Adrenal gland (tissue), 12 donors: Measurements from ENCODE around the gene CYB561D2. TPM values are rescaled to one million over a fixed set of nuclear protein-coding genes. Genes with fewer than 3 reads are reported as not detected.

ENCODE experiments used
- DNase-seq, 7 donors: peaks; one replicate each; pipeline ENCODE4 v3.0.0-alpha.2; 2019 to 2020
- H3K27ac ChIP-seq, 5 donors: fragments of 200-600 bp; sonication (generic) in 4 of 5; 1 replicate in 3 of 5; 2 replicates in 2 of 5; pipeline versions ENCODE4 v1.5.1 to v1.8.0; 2016 to 2020; ENCODE audit warnings: mild to moderate bottlenecking in 1 of 5
- H3K27me3 ChIP-seq: fragments of 200-600 bp; 2 replicates; pipeline ENCODE4 v1.8.0; 2021
- H3K36me3 ChIP-seq, 2 donors: fragments of 200-600 bp; replicated peaks in 1 of 2; 1 replicate in 1 of 2; 2 replicates in 1 of 2; pipeline versions ENCODE4 v1.5.1 to v1.8.0; 2018 to 2022
- H3K4me1 ChIP-seq, 2 donors: fragments of 200-600 bp; replicated peaks in 1 of 2; 1 replicate in 1 of 2; 2 replicates in 1 of 2; pipeline versions ENCODE4 v1.5.1 to v1.8.0; 2018 to 2021
- H3K4me3 ChIP-seq, 4 donors: fragments of 200-600 bp; sonication (generic) in 3 of 4; one replicate each; pipeline ENCODE4 v1.5.1; 2016 to 2018
- H3K9me3 ChIP-seq, 3 donors: fragments of 200-600 bp; sonication (generic) in 1 of 3; replicated peaks in 1 of 3; 1 replicate in 2 of 3; 2 replicates in 1 of 3; pipeline versions ENCODE4 v1.5.1 to v1.8.0; 2016 to 2021
- CTCF ChIP-seq, 6 experiments: fragments of 450-650 bp in 4 of 6; fragments of 200-600 bp in 2 of 6; sonication (generic) in 1 of 6; IDR thresholded peaks; 1 replicate in 5 of 6; 2 replicates in 1 of 6; pipeline versions ENCODE4 v1.5.1 to v1.8.0; 2016 to 2021; ENCODE audit warnings: antibody characterized with exemption in 6 of 6, mild to moderate bottlenecking in 2 of 6, moderate library complexity in 1 of 6
- POLR2A ChIP-seq, 2 donors: fragments of 450-650 bp; IDR thresholded peaks; one replicate each; pipeline ENCODE4 v1.6.1; 2017; ENCODE audit warnings: antibody characterized with exemption in 2 of 2, mild to moderate bottlenecking in 2 of 2, moderate library complexity in 1 of 2
- WGBS, 4 donors: extraction: QIAGEN DNeasy Blood & Tissue Kit in 2 of 4; methylation state at CpG; one replicate each; pipeline versions ENCODE4 v1.1.5 to v1.1.7; 2013 to 2017; 5-methylcytosine and 5-hydroxymethylcytosine counted together
- intact Hi-C, 2 donors: fragments of 100-400 bp; cut with DNase I; formaldehyde crosslinking; loops; one replicate each; pipeline versions ENCODE4 v1.14.1 to v1.15.0; 2022 to 2023
- polyA plus RNA-seq, 3 donors: library from polyadenylated mRNA; stranded (reverse); fragments of 200-250 nt in 2 of 3; fragments of 350-450 nt in 1 of 3; fragmentation: Illumina TruSeq in 1 of 3; extraction: RNeasy Lipid Tissue Mini Kit (QIAGEN cat#74804) in 1 of 3; gene quantifications; one replicate each; pipeline ENCODE4 v1.2.3, GENCODE V29; 2013 to 2014
- total RNA-seq, 9 donors: library from RNA; depleted of rRNA in 4 of 9; stranded (reverse); fragments of >200 nt in 4 of 9; fragments of 120-200 nt in 1 of 9; fragmentation: NEBNext Ultra II Directional in 1 of 9; extraction: Animal tissue kit (Norgen Biotek cat#: 25700) in 1 of 9; gene quantifications; one replicate each; pipeline versions ENCODE4 v1.1.0 to v1.2.4, GENCODE V29; 2013 to 2023
- donor health status: healthy with polysubstance abuse.
- donor health status: Bipolar disorder and iron deficiency.
- donor health status: DM: yes; HTN: yes; CAD: no.
- donor health status: DM: no; HTN: no; CAD: no.
- donor health status: DM: no; HTN: no; CAD: no.
- donor health status: DM: yes; HTN: yes; CAD: no.

CYB561D2 gene
- total and polyA plus RNA-seq, 12 donors, result 13.7 to 39.9 (median 27.1) TPM

GRCh38 chr3:50340147-50340447, 10.6 kb upstream of the CYB561D2 start:
- intact Hi-C loops, result no loop called here
- Histone ChIP-seq H3K27ac (peak overlapping the region in 4 of 5 donors; percentile 66 to 98 (median 94)), H3K27me3 (no peaks in the 10 kb centered on the region), H3K36me3 (no peaks in the 10 kb centered on the region), H3K4me3 (peak overlapping the region in 2 of 4 donors; percentile 16 to 64), H3K4me1 (peaks cover 21 to 31% of the 10 kb centered on the region in 2 donors), H3K9me3 (no peaks in the 10 kb centered on the region)
- TF ChIP-seq POLR2A (IDR thresholded peaks at IDR 0.05) (no peak), CTCF (IDR thresholded peaks at IDR 0.05) (no peak)
- WGBS, 4 donors, result 32 to 53% (median 44%) methylated on average over 9 of the region's 9 CpGs
- peak in 1 of 7 donors; percentile 19 for DNase-seq

DNA sequence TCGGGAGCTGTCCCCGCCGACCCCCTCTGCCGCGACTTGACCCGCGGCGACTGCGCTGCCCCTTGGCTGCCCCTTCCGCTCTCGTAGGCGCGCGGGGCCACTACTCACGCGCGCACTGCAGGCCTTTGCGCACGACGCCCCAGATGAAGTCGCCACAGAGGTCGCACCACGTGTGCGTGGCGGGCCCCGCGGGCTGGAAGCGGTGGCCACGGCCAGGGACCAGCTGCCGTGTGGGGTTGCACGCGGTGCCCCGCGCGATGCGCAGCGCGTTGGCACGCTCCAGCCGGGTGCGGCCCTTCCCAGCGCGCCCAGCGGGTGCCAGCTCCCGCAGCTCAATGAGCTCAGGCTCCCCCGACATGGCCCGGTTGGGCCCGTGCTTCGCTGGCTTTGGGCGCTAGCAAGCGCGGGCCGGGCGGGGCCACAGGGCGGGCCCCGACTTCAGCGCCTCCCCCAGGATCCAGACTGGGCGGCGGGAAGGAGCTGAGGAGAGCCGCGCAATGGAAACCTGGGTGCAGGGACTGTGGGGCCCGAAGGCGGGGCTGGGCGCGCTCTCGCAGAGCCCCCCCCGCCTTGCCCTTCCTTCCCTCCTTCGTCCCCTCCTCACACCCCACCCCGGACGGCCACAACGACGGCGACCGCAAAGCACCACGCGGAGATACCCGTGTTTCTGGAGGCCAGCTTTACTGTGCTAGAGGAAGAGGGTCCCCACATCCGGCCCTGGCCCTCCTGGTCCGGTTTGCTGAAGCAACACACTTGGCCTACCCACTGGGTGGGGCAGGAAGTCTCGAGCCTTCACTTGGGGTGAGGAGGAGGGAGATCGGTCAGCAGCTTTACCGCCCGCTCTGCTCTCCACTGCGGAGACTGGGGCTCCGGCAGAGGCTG, 10.0 kb upstream of the CYB561D2 start, which contains the start of gene RASSF1:
TSS of gene RASSF1 (minus strand) at position 389 of the 882 bp plus-strand sequence. CDS start at position 358, 31 bp downstream.
- intact Hi-C loops, result no loop called here
- no peak for TF ChIP-seq CTCF (IDR thresholded peaks at IDR 0.05)
- TF ChIP-seq POLR2A (IDR thresholded peaks at IDR 0.05), result peak in 1 of 2 donors; percentile 38
- WGBS, 4 donors, result 19 to 29% (median 25%) methylated on average over 1 to 85 of the region's 85 CpGs
- Histone ChIP-seq H3K4me3 (peak within 1 kb of the TSS in 2 of 4 donors; percentile 16 to 64), H3K4me1 (peaks cover 23 to 31% of the 10 kb centered on the region in 2 donors), H3K9me3 (no peaks in the 10 kb centered on the region), H3K27me3 (no peaks in the 10 kb centered on the region), H3K27ac (peak within 1 kb of the TSS in 4 of 5 donors; percentile 66 to 98 (median 94)), H3K36me3 (no peaks in the 10 kb centered on the region)
- peak in 3 of 7 donors; percentile 46 to 54 (median 52) for DNase-seq

DNA sequence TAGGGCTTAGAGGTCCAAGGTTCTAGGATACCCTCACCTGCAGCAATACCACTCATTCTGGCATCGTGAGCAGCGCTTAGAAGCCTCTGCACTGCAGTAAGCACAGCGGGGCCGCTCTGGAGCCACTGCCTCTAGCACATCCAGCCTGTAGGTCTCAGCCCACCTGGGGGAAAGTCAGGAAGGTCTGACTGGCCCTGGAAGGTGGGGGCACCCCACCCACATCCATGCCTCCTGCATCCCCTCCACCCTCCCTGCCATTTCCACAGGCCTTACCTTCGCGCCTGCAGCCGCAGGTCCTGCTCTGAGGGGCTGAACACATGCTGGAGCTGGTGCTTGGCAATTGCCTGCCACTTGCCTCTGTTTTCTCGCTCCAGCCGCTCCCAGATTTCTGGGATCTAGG, 9.1 kb upstream of the CYB561D2 start:
- DNase-seq, result no peak
- Histone ChIP-seq H3K36me3 (no peaks in the 10 kb centered on the region), H3K9me3 (no peaks in the 10 kb centered on the region), H3K4me3 (peak overlapping the region in 1 of 4 donors; percentile 64), H3K27me3 (no peaks in the 10 kb centered on the region), H3K4me1 (peaks cover 16 to 25% of the 10 kb centered on the region in 2 donors), H3K27ac (peak overlapping the region in 1 of 5 donors; percentile 92)
- intact Hi-C loops, result no loop called here
- TF ChIP-seq CTCF (IDR thresholded peaks at IDR 0.05), result no peak
- TF ChIP-seq POLR2A (IDR thresholded peaks at IDR 0.05), result no peak
- WGBS, 4 donors, result 83 to 98% (median 92%) methylated on average over 8 to 9 of the region's 9 CpGs

GRCh38 chr3:50341996-50342650, 8.5 kb upstream of the CYB561D2 start:
- DNase-seq, result no peak
- Histone ChIP-seq H3K27ac (no peak overlapping the region), H3K4me1 (peaks cover 14 to 22% of the 10 kb centered on the region in 2 donors), H3K4me3 (no peak overlapping the region), H3K36me3 (no peaks in the 10 kb centered on the region), H3K27me3 (no peaks in the 10 kb centered on the region), H3K9me3 (no peaks in the 10 kb centered on the region)
- WGBS, 4 donors, result 77 to 90% (median 83%) methylated on average over 12 to 13 of the region's 13 CpGs
- intact Hi-C loops, result no loop called here
- TF ChIP-seq CTCF (IDR thresholded peaks at IDR 0.05) (no peak), POLR2A (IDR thresholded peaks at IDR 0.05) (no peak)
